Hindlimb muscle (tissue), 1 donor: ENCODE data around the gene NPFFR1. TPM values are rescaled to one million over a fixed set of nuclear protein-coding genes. Genes with fewer than 3 reads are reported as not detected.
"Not testable (repeated sequence)": the region's sequence is repeated elsewhere in the genome, so short reads cannot be mapped to it uniquely, and the experiment has no call there.

Source experiments
- DNase-seq: peaks from one replicate; pipeline ENCODE4 v3.0.0-alpha.2; 2013
- polyA plus RNA-seq: library from polyadenylated mRNA; unstranded; fragments of 120-200 nt; gene quantifications from one replicate; pipeline ENCODE4 v1.2.1, GENCODE V29; 2013; ENCODE audit not compliant: insufficient read length

NPFFR1 gene
- polyA plus RNA-seq, 1 donor, result 0.09 TPM

DNA sequence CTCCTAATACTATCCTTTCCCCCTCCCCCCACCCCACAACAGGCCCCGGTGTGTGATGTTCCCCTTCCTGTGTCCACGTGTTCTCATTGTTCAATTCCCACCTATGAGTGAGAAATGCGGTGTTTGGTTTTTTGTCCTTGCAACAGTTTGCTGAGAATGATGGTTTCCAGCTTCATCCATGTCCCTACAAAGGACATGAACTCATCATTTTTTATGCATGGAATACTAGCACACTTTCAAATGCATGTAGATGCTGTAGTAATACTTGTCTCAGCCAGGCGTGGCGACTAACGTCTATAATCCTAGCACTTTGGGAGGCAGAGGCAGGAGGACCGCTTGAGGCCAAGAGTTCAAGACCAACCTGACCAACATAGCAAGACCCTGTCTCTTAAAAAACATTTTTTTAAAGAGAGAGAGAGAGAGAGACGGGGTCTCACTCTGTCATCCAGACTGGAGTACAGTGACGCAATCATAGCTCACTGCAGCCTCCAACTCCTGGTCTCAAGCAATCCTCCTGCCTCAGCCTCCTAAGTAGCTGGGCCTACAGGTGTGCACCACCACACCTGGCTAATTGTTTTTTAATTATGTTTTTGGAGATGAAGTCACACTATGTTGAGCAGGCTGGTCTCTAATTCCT, 60.9 kb downstream of the NPFFR1 start:
- DNase-seq, result not testable (repeated sequence)

DNA sequence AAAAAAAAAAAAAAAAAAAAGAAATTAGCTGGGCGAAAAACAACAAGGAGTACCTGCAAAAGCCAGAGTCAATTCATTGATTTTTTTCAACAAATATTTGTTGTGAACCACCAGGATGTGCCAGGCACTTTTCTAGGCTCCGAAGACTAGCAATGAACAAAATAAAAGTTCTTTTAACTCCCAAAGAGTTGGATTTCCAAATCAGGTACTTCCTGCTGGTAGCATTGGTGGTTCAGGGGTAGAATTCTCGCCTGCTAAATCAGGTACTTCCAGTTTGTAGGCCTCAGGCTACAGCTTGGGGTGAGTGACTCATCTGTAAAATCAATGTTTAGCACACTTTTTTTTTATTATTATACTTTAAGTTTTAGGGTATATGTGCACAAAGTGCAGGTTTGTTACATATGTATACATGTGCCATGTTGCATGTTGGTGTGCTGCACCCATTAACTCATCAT, 61.4 kb downstream of the NPFFR1 start:
- DNase-seq, result no peak

DNA sequence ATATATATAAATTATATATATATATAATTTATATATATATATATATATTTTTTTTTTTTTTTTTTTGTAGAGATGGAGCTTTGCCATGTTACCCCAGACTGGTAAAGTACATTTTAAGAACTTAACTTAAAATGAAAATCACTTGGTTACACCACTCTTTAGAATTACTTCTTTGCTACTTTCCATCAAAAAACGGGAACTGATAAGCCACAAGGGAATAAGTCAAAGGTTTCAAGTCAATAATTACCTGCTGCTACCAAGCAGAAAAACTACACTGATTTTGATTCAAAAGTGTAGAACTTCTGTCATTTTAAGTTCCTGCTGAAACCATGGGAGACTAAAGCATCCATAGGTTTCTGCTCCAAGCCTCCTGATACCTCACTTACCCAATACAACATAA, 62.8 kb downstream of the NPFFR1 start:
- DNase-seq, result no peak

DNA sequence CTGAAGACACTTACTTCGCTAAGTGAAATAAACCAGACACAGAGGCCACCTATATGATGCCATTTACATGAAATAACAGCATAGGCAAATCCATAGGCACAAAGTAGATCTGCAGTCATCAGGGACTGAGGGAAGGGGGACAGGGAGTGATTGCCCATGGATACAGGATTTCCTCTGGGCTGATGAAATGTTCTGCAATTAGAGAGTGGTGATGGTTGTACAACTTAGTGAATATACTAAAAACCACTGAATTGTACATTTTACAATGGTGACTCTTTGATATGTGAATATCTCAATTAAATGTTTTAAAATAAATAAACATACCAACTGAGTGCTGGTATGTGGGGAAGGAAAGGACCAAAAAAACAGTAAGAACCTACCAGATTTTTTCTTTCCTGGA, 70.9 kb downstream of the NPFFR1 start:
- no peak for DNase-seq

DNA sequence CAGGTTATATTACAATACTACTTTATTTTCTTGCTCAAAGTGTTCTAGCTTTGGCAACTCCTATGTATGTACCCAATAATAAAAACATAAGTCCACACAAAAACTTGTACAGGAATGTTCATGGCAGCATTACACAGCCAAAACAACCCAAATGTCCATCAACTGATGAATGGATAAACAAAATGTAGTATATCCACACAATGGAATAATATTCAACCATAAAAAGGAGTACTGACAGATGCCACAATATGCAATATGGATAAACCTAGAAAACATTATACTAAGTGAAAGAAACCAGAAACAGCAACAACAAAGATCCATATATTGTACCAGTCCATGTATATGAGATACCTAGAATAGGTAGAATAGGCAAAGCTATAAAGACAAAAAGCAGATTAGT, 71.5 kb downstream of the NPFFR1 start:
- DNase-seq, result no peak

DNA sequence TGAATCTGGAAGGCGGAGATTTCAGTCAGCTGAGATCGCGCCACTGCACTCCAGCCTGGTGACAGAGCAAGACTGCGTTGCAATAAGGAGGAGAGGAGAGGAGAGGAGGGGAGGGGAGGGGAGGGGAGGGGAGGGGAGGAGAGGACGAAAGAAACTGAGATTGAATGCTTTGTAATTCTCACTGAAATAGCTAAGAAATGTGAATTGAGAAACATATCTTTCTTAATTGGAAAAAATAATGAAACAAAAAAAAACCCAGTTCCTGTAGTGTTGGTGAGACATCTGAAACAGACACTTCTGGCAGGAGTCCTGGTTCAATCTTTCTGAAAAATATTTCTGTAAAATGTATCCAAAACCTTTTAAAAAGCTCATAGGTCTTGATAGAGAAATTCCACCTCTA, 77.0 kb downstream of the NPFFR1 start:
- DNase-seq, result no peak

DNA sequence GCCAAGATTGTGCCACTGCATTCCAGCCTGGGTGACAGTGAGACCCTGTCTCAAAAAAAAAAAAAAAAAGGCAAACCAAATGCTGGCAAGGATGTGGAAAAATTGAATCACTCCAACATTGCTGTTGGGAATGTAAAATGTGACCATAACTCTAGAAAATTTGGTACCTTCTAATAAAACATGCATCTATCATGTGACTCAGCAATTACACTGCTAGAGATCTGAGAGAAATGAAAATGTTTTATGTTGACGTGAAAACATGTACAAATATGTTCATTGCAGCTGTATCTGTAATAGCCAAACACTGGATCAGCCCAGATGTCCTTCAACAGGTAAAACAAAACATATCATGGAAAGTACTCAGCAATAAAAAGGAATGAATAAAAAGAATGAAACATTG, 82.7 kb downstream of the NPFFR1 start:
- DNase-seq, result no peak

DNA sequence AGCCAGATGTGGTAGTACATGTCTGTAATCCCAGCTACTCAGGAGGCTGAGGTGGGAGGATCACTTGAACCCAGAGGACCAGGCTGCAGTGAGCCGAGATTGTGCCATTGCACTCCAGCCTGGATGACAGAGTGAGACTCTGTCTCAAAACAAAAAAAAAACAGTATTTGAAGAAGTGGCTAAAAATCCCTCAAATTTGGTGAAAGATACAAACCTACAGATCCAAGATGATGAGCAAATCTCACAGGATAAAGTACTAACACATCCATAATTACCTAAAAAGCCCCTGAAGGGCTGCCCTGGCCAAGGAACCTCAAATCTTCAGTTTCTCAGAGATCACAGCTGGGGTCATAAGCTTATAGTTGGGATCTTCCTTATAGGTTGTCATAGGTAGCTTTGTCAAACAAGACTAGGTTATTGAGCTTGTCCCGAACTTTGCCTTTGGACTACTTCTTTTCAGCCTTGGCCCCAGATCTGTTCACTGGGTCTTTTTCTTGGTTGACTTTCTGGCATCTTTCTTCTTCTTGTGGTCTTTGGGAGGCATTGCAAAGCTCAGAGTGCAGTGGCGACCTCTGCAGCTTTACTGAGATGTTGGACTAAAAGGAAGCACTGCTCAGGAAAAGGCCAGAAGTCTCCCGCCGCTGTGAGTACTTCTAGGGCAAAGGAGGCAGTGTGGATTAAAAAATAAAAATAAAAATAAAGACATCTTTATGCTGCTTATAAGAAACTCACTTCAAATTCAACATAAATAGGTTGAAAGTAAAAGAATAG, 84.9 kb downstream of the NPFFR1 start:
- no peak for DNase-seq

Other genes with a start within 250 kb of the NPFFR1 start
- gene MACROH2A2, start 231.2 kb downstream of the NPFFR1 start, polyA plus RNA-seq, result 20.5 TPM
- gene AIFM2, start 151.2 kb downstream of the NPFFR1 start, polyA plus RNA-seq, result 3.5 TPM
- gene TYSND1, start 137.3 kb downstream of the NPFFR1 start, polyA plus RNA-seq, result 5.7 TPM
- 91.9 TPM for gene SAR1A, start 113.5 kb downstream of the NPFFR1 start, polyA plus RNA-seq
- gene PPA1, start 50.6 kb downstream of the NPFFR1 start, polyA plus RNA-seq, result 75.0 TPM
- gene LRRC20, start 98.6 kb upstream of the NPFFR1 start, polyA plus RNA-seq, result 44.2 TPM
- gene EIF4EBP2, start 120.1 kb upstream of the NPFFR1 start, polyA plus RNA-seq, result 70.1 TPM
- 0.68 TPM for gene NODAL, start 157.7 kb upstream of the NPFFR1 start, polyA plus RNA-seq
- gene PALD1, start 194.8 kb upstream of the NPFFR1 start, polyA plus RNA-seq, result 22.7 TPM